Endothelial cell of umbilical vein (primary cell): ENCODE measurements around the gene CRYBG3. TPM values are rescaled to one million over a fixed set of nuclear protein-coding genes. Genes with fewer than 3 reads are reported as not detected.

Experiments
- BruUV-seq: library from RNA; stranded (reverse); fragments of 400-500 nt; replicated peaks from 2 replicates; lab custom pipeline; 2021; lab: Mats Ljungman, UMichigan
- CTCF ChIA-PET: fragments of 300-600, 350-600 bp; sonication (Branson Sonifier 250); formaldehyde crosslinking; loops from one replicate; lab custom pipeline; 2021; ENCODE audit warnings: antibody characterized with exemption, inconsistent platforms; lab: Charles Lee
- POLR2A ChIA-PET: fragments of 300-600, 350-600 bp; sonication (Branson Sonifier 250); formaldehyde crosslinking; loops from one replicate; lab custom pipeline; 2021; ENCODE audit warnings: antibody characterized with exemption, inconsistent platforms; lab: Charles Lee
- DNase-seq: peaks from one replicate; pipeline ENCODE4 v3.0.0-alpha.2; 2011; ENCODE audit warnings: low read depth, low spot score
- FAIRE-seq: peaks from 2 replicates; lab custom pipeline; 2011; peaks lifted over from hg19 to GRCh38; lab: Jason Lieb, UNC
- H2AFZ ChIP-seq: 2 replicates; pipeline ENCODE4 v1.6.0; 2012; ENCODE audit warnings: low read depth, low read length, control low read depth, inconsistent platforms
- H3K27ac ChIP-seq: 2 replicates; pipeline ENCODE4 v1.5.1; 2011; ENCODE audit warnings: low read depth, mild to moderate bottlenecking, control low read depth, low read length, moderate library complexity; ENCODE audit not compliant: insufficient read depth
- H3K27me3 ChIP-seq, 2 experiments: 2 replicates each; pipeline versions ENCODE4 v1.6.0 to v1.6.1; 2011; ENCODE audit warnings: low read length in 2 of 2, mixed read lengths in 1 of 2; ENCODE audit not compliant: control insufficient read depth in 2 of 2, insufficient read depth in 2 of 2
- H3K36me3 ChIP-seq, 2 experiments: 2 replicates in 1 of 2; 3 replicates in 1 of 2; pipeline ENCODE4 v1.5.1; 2011; ENCODE audit warnings: low read length in 2 of 2, mild to moderate bottlenecking in 1 of 2, moderate library complexity in 1 of 2; ENCODE audit not compliant: control insufficient read depth in 2 of 2, insufficient read depth in 2 of 2; ENCODE audit errors: extremely low read depth in 1 of 2
- H3K4me1 ChIP-seq: 3 replicates; pipeline ENCODE4 v1.5.1; 2011; ENCODE audit warnings: mild to moderate bottlenecking, low read length; ENCODE audit not compliant: control insufficient read depth, insufficient read depth; ENCODE audit errors: extremely low read depth
- H3K4me2 ChIP-seq: 2 replicates; pipeline ENCODE4 v1.6.1; 2011; ENCODE audit warnings: low read length, control low read depth, mixed read lengths; ENCODE audit not compliant: insufficient read depth
- H3K4me3 ChIP-seq, 3 experiments: fragments of 200-600 bp in 1 of 3; sonication (generic), shearing (Covaris generic) in 1 of 3; replicated peaks in 1 of 3; 2 replicates each; pipeline ENCODE4 v1.5.1; 2011 to 2016; ENCODE audit warnings: control low read depth in 3 of 3, low read length in 3 of 3, mild to moderate bottlenecking in 2 of 3, inconsistent platforms in 1 of 3, low read depth in 1 of 3, moderate library complexity in 1 of 3; ENCODE audit not compliant: insufficient read depth in 1 of 3
- H3K79me2 ChIP-seq: 2 replicates; pipeline ENCODE4 v1.6.0; 2012; ENCODE audit warnings: low read length, inconsistent platforms; ENCODE audit not compliant: control insufficient read depth, insufficient read depth
- H3K9ac ChIP-seq: replicated peaks from 2 replicates; pipeline ENCODE3; 2011; ENCODE audit warnings: low read length, control low read depth; ENCODE audit not compliant: insufficient read depth; ENCODE audit errors: extremely low read depth
- H3K9me1 ChIP-seq: replicated peaks from 3 replicates; pipeline ENCODE4 v1.6.0; 2011; ENCODE audit warnings: mild to moderate bottlenecking, low read length; ENCODE audit not compliant: control insufficient read depth, insufficient read depth; ENCODE audit errors: extremely low read depth
- H3K9me3 ChIP-seq: replicated peaks from 2 replicates; pipeline ENCODE4 v1.5.1; 2012; ENCODE audit warnings: low read length, inconsistent platforms; ENCODE audit not compliant: control insufficient read depth, insufficient read depth
- H4K20me1 ChIP-seq: replicated peaks from 2 replicates; pipeline ENCODE3; 2011; ENCODE audit warnings: mild to moderate bottlenecking, low read length; ENCODE audit not compliant: control insufficient read depth, insufficient read depth; ENCODE audit errors: extremely low read depth
- EZH2 ChIP-seq: IDR thresholded peaks from 2 replicates; pipeline ENCODE4 v1.6.1; 2012; ENCODE audit warnings: borderline replicate concordance, low read depth, mild to moderate bottlenecking, moderate library complexity, low read length, inconsistent platforms; ENCODE audit not compliant: severe bottlenecking
- FOS ChIP-seq: IDR thresholded peaks from 2 replicates; pipeline ENCODE4 v1.6.1; 2011; ENCODE audit warnings: mild to moderate bottlenecking, low read length, moderate library complexity, borderline replicate concordance; ENCODE audit not compliant: insufficient read depth
- GATA2 ChIP-seq: IDR thresholded peaks from 2 replicates; pipeline ENCODE4 v1.7.0; 2011; ENCODE audit warnings: low read depth, mild to moderate bottlenecking, moderate library complexity, mixed read lengths, low read length; ENCODE audit not compliant: insufficient read length, insufficient read depth
- JUN ChIP-seq: IDR thresholded peaks from 2 replicates; pipeline ENCODE4 v1.6.1; 2011; ENCODE audit warnings: borderline replicate concordance, low read depth; ENCODE audit not compliant: insufficient read length, insufficient read depth
- MYC ChIP-seq: IDR thresholded peaks from one replicate; pipeline ENCODE4 v1.6.1; 2011; ENCODE audit warnings: mild to moderate bottlenecking, low read depth, low read length
- POLR2A ChIP-seq: IDR thresholded peaks from 2 replicates; pipeline ENCODE4 v1.6.1; 2012; ENCODE audit warnings: low read depth, mild to moderate bottlenecking, control low read depth, low read length
- POLR2AphosphoS5 ChIP-seq: IDR thresholded peaks from 2 replicates; pipeline ENCODE4 v1.6.1; 2012; ENCODE audit warnings: low read depth, mild to moderate bottlenecking, control low read depth, low read length, moderate library complexity; ENCODE audit not compliant: insufficient read depth
- dilution Hi-C: fragments of 300-500 bp; cut with MboI; formaldehyde crosslinking; loops from one replicate; pipeline ENCODE4 v1.15.0; 2019; ENCODE audit warnings: low sequenced_read_pairs; ENCODE audit not compliant: extremely low pct_ligation_motif_present
- intact Hi-C: fragments of 100-400 bp; cut with micrococcal nuclease; formaldehyde crosslinking; loops from one replicate; pipeline ENCODE4 v1.10.0; 2022
- polyA plus RNA-seq, 4 experiments: library from polyadenylated mRNA; depleted of rRNA in 3 of 4; stranded (reverse) in 3 of 4; unstranded in 1 of 4; fragments of >200 nt; gene quantifications; 2 replicates each; pipeline versions ENCODE4 v1.2.1 to v1.2.3, GENCODE V29; 2011 to 2012; ENCODE audit warnings: missing spikeins in 1 of 4
- total RNA-seq: library from RNA; stranded (reverse); gene quantifications from 2 replicates; pipeline ENCODE4 v1.2.3, GENCODE V29; 2021
- TF ChIP-seq, protein P1 (sequence below), 2 donors: IDR thresholded peaks; 1 replicate in 1 of 2; 2 replicates in 1 of 2; pipeline ENCODE4 v1.5.1; 2011; ENCODE audit warnings: low read length in 2 of 2, mild to moderate bottlenecking in 2 of 2, moderate library complexity in 2 of 2, control low read depth in 1 of 2, inconsistent platforms in 1 of 2, low read depth in 1 of 2; ENCODE audit not compliant: insufficient read depth in 1 of 2; ENCODE audit errors: extremely low read depth in 1 of 2
- TF ChIP-seq, protein P2 (sequence below): IDR thresholded peaks from 2 replicates; pipeline ENCODE4 v1.6.1; 2011; ENCODE audit not compliant: insufficient read depth, insufficient read length

CRYBG3 gene
- total and polyA plus RNA-seq, 2 donors (not counting 3 experiments of a cell fraction or from before 2014, with no cell fraction given) = 2.8 to 15.0 TPM

DNA sequence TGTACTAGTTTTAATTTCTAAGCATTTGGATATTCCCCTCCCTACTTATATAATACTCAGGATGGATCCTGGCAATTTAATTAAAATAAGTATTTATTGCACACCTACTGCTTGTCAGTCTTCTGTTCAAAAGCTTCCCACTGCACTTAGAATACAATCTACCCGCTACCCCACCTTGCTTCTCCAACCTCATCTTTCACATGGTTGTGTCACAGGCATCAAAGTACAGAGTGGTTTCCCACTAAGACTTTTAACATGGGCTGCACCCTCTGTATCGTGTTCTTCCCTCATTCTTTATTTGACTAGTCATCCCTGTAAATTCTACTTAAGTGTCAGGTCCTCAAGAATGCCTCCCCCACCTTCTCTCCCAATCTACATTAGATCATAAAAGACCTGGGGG is 115.4 kb downstream of the CRYBG3 start:
- dilution Hi-C loops (no loop called here), intact Hi-C loops (no loop called here)
- Histone ChIP-seq H3K4me1 (no peaks in the 10 kb centered on the region), H3K79me2 (no peaks in the 10 kb centered on the region), H3K27ac (no peak overlapping the region), H3K9me1 (no peaks in the 10 kb centered on the region), H3K27me3 (no peaks in the 10 kb centered on the region), H4K20me1 (no peaks in the 10 kb centered on the region), H3K36me3 (peaks cover 3 to 7% of the 10 kb centered on the region in 2 experiments), H3K9ac (no peak overlapping the region), H2AFZ (no peak overlapping the region), H3K9me3 (no peaks in the 10 kb centered on the region), H3K4me3 (no peak overlapping the region), H3K4me2 (no peak overlapping the region)
- TF ChIP-seq MYC = no peak
- TF ChIP-seq POLR2AphosphoS5 = no peak
- no peak for TF ChIP-seq POLR2A
- no peak for TF ChIP-seq GATA2
- TF ChIP-seq, protein P1, sequence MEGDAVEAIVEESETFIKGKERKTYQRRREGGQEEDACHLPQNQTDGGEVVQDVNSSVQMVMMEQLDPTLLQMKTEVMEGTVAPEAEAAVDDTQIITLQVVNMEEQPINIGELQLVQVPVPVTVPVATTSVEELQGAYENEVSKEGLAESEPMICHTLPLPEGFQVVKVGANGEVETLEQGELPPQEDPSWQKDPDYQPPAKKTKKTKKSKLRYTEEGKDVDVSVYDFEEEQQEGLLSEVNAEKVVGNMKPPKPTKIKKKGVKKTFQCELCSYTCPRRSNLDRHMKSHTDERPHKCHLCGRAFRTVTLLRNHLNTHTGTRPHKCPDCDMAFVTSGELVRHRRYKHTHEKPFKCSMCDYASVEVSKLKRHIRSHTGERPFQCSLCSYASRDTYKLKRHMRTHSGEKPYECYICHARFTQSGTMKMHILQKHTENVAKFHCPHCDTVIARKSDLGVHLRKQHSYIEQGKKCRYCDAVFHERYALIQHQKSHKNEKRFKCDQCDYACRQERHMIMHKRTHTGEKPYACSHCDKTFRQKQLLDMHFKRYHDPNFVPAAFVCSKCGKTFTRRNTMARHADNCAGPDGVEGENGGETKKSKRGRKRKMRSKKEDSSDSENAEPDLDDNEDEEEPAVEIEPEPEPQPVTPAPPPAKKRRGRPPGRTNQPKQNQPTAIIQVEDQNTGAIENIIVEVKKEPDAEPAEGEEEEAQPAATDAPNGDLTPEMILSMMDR (IDR thresholded peaks at IDR 0.05; ENCODE audit: extremely low read depth in 1 of 2, insufficient read depth in 1 of 2, low read depth in 1 of 2, low read length in 2 of 2) = no peak
- no peak for TF ChIP-seq JUN
- no peak for DNase-seq
- no peak for FAIRE-seq
- BruUV-seq = no TSS peak
- POLR2A ChIA-PET = no interaction called here
- CTCF ChIA-PET = interaction anchor here (2.1 kb wide), 1 partner anchor 11 kb away, joined by 5 read pairs; no protein-coding TSS in a partner anchor

DNA sequence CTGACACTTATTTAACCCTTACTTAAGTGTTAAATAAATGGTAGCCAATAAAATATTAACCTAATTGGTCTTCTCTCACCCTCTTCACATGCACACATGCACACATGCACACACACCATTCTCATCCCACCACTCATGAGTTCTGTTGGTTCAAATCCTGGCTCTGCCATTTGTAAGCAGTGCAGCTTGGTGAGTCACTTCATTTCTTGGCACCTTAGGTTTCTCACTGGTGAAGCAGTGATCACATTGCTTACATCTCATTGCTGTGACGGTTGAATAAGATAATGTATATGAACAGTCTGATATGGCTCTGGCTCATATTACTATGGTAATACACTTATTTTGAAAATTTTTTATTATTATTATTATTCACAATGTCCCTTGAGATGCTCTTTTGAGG is 116.6 kb downstream of the CRYBG3 start:
- no peak for TF ChIP-seq JUN
- no peak for TF ChIP-seq GATA2
- TF ChIP-seq POLR2A = no peak
- TF ChIP-seq FOS = no peak
- TF ChIP-seq, protein P1 (IDR thresholded peaks at IDR 0.05; ENCODE audit: extremely low read depth in 1 of 2, insufficient read depth in 1 of 2, low read depth in 1 of 2, low read length in 2 of 2) = no peak
- no peak for TF ChIP-seq MYC
- no peak for TF ChIP-seq POLR2AphosphoS5
- no peak for TF ChIP-seq EZH2
- TF ChIP-seq, protein P2, sequence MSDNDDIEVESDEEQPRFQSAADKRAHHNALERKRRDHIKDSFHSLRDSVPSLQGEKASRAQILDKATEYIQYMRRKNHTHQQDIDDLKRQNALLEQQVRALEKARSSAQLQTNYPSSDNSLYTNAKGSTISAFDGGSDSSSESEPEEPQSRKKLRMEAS = no peak
- H3K4me3 ChIP-seq = no peak overlapping the region
- ChIA-PET POLR2A (no interaction called here), CTCF (no interaction called here)
- H3K27me3 ChIP-seq = no peaks in the 10 kb centered on the region
- BruUV-seq = no TSS peak
- intact Hi-C loops = no loop called here
- H3K9me1 ChIP-seq = no peaks in the 10 kb centered on the region
- DNase-seq (no peak), FAIRE-seq (no peak)
- no peaks in the 10 kb centered on the region for H3K9me3 ChIP-seq
- H2AFZ ChIP-seq = no peak overlapping the region
- H3K27ac ChIP-seq = no peak overlapping the region
- no peaks in the 10 kb centered on the region for H3K4me1 ChIP-seq
- no peak overlapping the region for H3K4me2 ChIP-seq
- H3K9ac ChIP-seq = no peak overlapping the region
- dilution Hi-C loops = no loop called here
- H3K36me3 ChIP-seq = peaks cover 10% of the 10 kb centered on the region in 2 experiments
- H4K20me1 ChIP-seq = no peaks in the 10 kb centered on the region
- no peaks in the 10 kb centered on the region for H3K79me2 ChIP-seq
